Measurements from ENCODE around the gene KLHDC4. TPM values are rescaled to one million over a fixed set of nuclear protein-coding genes. Genes with fewer than 3 reads are reported as not detected.

KLHDC4 gene
- polyA plus RNA-seq, 2 of the 4 experiments (the other 2 are of a cell fraction) = 25.9 to 37.2 TPM

- 87% methylated on average over 14 of the region's 18 CpGs for WGBS (ENCODE audit: missing lambda C conversion rate)
- Histone ChIP-seq H3K9me3 (no peaks in the 10 kb centered on the region), H3K27ac (no peak overlapping the region), H3K4me3 (no peak overlapping the region), H3K4me1 (no peaks in the 10 kb centered on the region; the same call in 2 of the 3 replicates), H3K4me2 (no peak overlapping the region)
- ATAC-seq = no peak; a peak in 1 of 6 replicates
- no peak for DNase-seq (ENCODE audit: low read depth in 1 of 2, low spot score in 1 of 2)
- FAIRE-seq = no peak
- no peak for TF ChIP-seq MYC (IDR thresholded peaks at IDR 0.05; ENCODE audit: borderline replicate concordance, low read length)
- no peak for TF ChIP-seq PHF8 (IDR thresholded peaks at IDR 0.05; ENCODE audit: borderline replicate concordance, low read depth)
- no peak for TF ChIP-seq EHF (CRISPR knock-in tag; IDR thresholded peaks at IDR 0.05)
- no peak for TF ChIP-seq HES2 (IDR thresholded peaks at IDR 0.05)
- no peak for TF ChIP-seq HMGXB4 (CRISPR knock-in tag; IDR thresholded peaks at IDR 0.05; ENCODE audit: borderline replicate concordance)
- TF ChIP-seq TP53 (CRISPR knock-in tag; IDR thresholded peaks at IDR 0.05) = no peak
- CTCF ChIA-PET = interaction anchor here (0.9 to 1.6 kb wide), 4 partner anchors 9 to 220 kb away, joined by 3 to 4 read pairs (median 3); no protein-coding TSS in a partner anchor
- POLR2A ChIA-PET = no interaction called here
These were observed 86.1 kb downstream of the KLHDC4 start for GRCh38 chr16:87679593-87680271.

GRCh38 chr16:87678618-87679017, 87.2 kb downstream of the KLHDC4 start:
- ATAC-seq (peak in 1 of 2 experiments; percentile 67; a peak in 3 of 6 replicates), DNase-seq (ENCODE audit: low read depth in 1 of 2, low spot score in 1 of 2) (peak; percentile 46 to 56), FAIRE-seq (no peak)
- no peak overlapping the region for H3K4me3 ChIP-seq
- H3K4me1 ChIP-seq = no peaks in the 10 kb centered on the region; the same call in 2 of the 3 replicates
- no peaks in the 10 kb centered on the region for H3K9me3 ChIP-seq
- H3K4me2 ChIP-seq = no peak overlapping the region
- no peak overlapping the region for H3K27ac ChIP-seq
- CTCF ChIA-PET = interaction anchor here (0.6 to 1.6 kb wide), 3 partner anchors 11 to 221 kb away, joined by 3 to 4 read pairs (median 3); no protein-coding TSS in a partner anchor
- WGBS (ENCODE audit: missing lambda C conversion rate) = 39% methylated on average over 14 of the region's 14 CpGs
- POLR2A ChIA-PET = no interaction called here
- TF ChIP-seq SMC3 (IDR thresholded peaks at IDR 0.05) = 0 out of 3 replicates have a peak, but pooled peaks have one; percentile 16
- TF ChIP-seq RNF2 (IDR thresholded peaks at IDR 0.05; ENCODE audit: borderline replicate concordance, low read depth) = no peak
- no peak for TF ChIP-seq CHD2 (IDR thresholded peaks at IDR 0.05; ENCODE audit: low read length, partially characterized antibody)
- TF ChIP-seq HMGXB4 (CRISPR knock-in tag; IDR thresholded peaks at IDR 0.05; ENCODE audit: borderline replicate concordance) = no peak
- peak; percentile 97 for TF ChIP-seq MAX (IDR thresholded peaks at IDR 0.05)
- TF ChIP-seq USF2 (IDR thresholded peaks at IDR 0.05) = peak; percentile 65; the same call in 1 of the 2 replicates
- no peak for TF ChIP-seq FOSL2 (IDR thresholded peaks at IDR 0.05)
- TF ChIP-seq FOSL2 (CRISPR knock-in tag; IDR thresholded peaks at IDR 0.05) = no peak
- peak; percentile 97 for TF ChIP-seq E2F6 (IDR thresholded peaks at IDR 0.05; ENCODE audit: borderline replicate concordance, low read depth)
- TF ChIP-seq ZFP36 (IDR thresholded peaks at IDR 0.05; ENCODE audit: borderline replicate concordance, partially characterized antibody) = no peak
- no peak for TF ChIP-seq EHF (CRISPR knock-in tag; IDR thresholded peaks at IDR 0.05)
- TF ChIP-seq TP53 (CRISPR knock-in tag; IDR thresholded peaks at IDR 0.05) = no peak
- TF ChIP-seq POLR2AphosphoS2 (conservative IDR thresholded peaks at IDR 0.05; ENCODE audit: low read length) = no peak
- no peak for TF ChIP-seq FOSB (CRISPR knock-in tag; IDR thresholded peaks at IDR 0.05)
- TF ChIP-seq RAD21 (conservative IDR thresholded peaks at IDR 0.05 in 1 of 2, IDR thresholded peaks at IDR 0.05 in 1 of 2) = peak in 1 of 2 experiments; percentile 28; a peak in 1 of 5 replicates
- no peak for TF ChIP-seq JUNB (IDR thresholded peaks at IDR 0.05)
- TF ChIP-seq REST (IDR thresholded peaks at IDR 0.05) = no peak
- TF ChIP-seq RFX5 (IDR thresholded peaks at IDR 0.05) = no peak
- TF ChIP-seq MAZ (IDR thresholded peaks at IDR 0.05; ENCODE audit: borderline replicate concordance, low read depth, low read length) = no peak
- no peak for TF ChIP-seq SREBF2 (IDR thresholded peaks at IDR 0.05)
- TF ChIP-seq HES2 (IDR thresholded peaks at IDR 0.05) = no peak
